A549 (cell line): Measurements from ENCODE around the gene MAGEA9.
"Not testable (repeated sequence)": the region's sequence is repeated elsewhere in the genome, so short reads cannot be mapped to it uniquely, and the experiment has no call there.

ENCODE experiments used
- EP300 ChIP-seq, 2 experiments: fragments of >200 bp; sonication (Bioruptor Twin); formaldehyde crosslinking; IDR thresholded peaks; 2 replicates in 1 of 2; 3 replicates in 1 of 2; pipeline ENCODE4 v1.6.1; 2016 to 2017
- HEYL ChIP-seq: fragments of 250-450 bp; sonication (Bioruptor Pico); IDR thresholded peaks from 2 replicates; pipeline ENCODE4 v1.8.0; 2021; ENCODE audit warnings: mild to moderate bottlenecking, moderate library complexity
- KDM1A ChIP-seq: fragments of 200-600 bp; sonication (generic); IDR thresholded peaks from 2 replicates; pipeline ENCODE4 v1.6.1; 2016; ENCODE audit warnings: low read depth, mild to moderate bottlenecking
- NFE2L2 ChIP-seq: fragments of 150-350 bp; conservative IDR thresholded peaks from 2 replicates; pipeline ENCODE4 v1.6.1; 2014; ENCODE audit warnings: low read length
- RAD21 ChIP-seq, 2 experiments: fragments of >200 bp in 1 of 2; sonication (Bioruptor Twin) in 1 of 2; formaldehyde crosslinking in 1 of 2; IDR thresholded peaks in 1 of 2; conservative IDR thresholded peaks in 1 of 2; 2 replicates in 1 of 2; 3 replicates in 1 of 2; pipeline ENCODE4 v1.6.1; 2012 to 2018; ENCODE audit warnings: inconsistent platforms in 1 of 2

DNA sequence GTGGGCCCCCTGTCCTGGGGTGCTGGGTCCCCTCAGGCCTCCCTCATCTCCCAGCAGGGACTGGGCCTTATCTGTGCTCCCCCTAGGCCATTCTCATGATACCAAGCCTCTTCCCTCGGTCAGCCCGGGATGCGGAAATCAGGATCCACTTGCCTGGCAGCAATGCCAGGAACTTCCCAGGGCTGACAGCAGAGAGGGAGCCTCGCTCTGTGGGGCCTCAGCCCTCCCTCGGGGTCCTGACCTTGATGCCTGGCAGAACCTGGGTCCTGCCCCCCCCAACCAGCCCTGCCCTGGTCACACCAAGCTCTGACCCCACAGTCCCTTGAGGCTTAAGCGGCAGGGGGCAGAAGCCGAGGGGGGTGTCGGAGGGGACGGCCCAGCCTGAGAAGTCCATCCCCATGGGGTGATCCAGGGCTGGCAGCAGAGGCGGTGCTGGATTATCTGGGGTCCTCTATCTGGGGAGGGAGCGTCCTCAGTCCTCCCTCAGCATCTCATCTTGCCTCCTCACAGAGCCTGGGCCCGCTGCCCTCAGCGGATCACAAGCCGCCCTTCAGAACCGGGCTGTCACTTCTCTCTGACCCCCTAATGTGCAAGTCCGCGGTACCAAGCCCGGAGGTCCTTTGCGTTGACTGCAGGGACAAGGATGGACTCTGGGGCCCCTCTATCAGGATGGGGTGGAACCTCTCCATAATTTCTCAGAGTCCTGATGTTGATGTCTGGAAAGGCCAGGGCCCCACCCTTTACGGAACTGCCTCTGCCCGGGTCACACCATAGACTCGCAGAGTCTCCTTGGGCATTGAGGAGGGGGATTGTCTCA lies 19.7 kb upstream of the MAGEA9 start:
- not testable (repeated sequence) for TF ChIP-seq NFE2L2; RAD21 (conservative IDR thresholded peaks at IDR 0.05 in 1 of 2, IDR thresholded peaks at IDR 0.05 in 1 of 2); HEYL (CRISPR knock-in tag); KDM1A; EP300 (IDR thresholded peaks at IDR 0.05)
